HG03108 (cell line): ENCODE measurements around the gene NRG3.

ENCODE experiments used
- ATAC-seq: cut with Tn5 transposase; IDR thresholded peaks from one replicate; pipeline ENCODE4 v1.9.1; 2021; ENCODE audit warnings: moderate library complexity; ENCODE audit not compliant: unreplicated experiment

The NRG3 gene

GRCh38 chr10:82377608-82378007 is 502.6 kb downstream of the NRG3 start:
- no peak for ATAC-seq

- ATAC-seq, result no peak
These were observed 503.2 kb downstream of the NRG3 start for GRCh38 chr10:82378146-82378545.

- no peak for ATAC-seq
These were observed 508.4 kb downstream of the NRG3 start for GRCh38 chr10:82383350-82383749.

DNA sequence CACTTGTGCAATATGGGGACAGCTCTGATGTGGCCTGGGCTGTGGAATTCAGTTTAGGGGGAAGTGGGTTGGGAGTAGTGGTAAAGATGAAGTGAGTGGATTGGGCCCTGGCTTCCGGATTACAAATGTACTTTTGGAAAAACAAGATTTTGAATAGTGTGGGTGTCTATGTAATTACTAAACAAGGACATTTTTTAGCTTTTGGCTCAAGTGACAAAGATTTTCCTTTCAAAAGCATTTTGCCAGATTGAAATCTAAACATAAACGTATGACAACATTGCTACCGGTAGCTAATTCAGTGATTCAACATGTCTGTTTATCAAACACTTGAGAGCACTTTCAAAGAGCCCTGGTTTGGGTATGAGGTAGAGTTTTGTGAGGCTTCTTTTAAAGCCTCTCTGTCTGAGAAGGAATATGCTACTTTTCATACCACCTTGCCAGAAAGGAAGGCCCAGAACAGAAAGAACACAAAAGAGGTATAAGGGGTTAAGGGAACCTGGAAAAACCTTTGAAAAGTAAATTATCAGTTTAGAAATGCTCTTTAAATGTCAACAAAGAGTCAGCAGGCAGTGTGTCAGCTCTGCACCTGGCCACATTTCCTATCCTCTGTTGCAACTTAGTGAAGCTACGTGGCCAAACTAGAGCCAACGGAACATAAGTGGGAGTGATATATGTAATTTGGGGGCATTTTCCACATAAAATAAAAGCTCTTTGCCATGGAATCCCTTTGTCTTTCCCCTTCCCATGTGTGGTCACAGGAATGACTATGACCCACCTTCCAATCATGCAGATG is 516.1 kb downstream of the NRG3 start:
- no peak for ATAC-seq

DNA sequence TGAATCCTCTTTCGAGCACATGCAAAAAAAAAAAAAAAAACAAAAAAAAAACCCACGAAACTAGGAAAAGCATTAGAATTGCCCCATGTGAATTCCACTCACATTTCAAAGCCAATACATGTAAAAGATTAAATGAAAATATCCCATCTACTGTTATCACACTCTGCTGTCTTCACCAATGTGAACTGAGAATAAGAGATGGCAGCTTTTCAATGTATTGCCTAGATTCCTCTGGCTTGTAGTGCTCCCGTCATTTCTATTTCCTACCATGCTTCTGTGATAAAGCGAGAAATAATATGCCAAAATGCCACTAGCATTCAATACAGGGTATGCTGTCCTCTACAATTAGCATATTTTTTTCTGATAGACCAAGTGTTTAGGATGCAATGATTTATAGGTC is 517.0 kb downstream of the NRG3 start:
- no peak for ATAC-seq

GRCh38 chr10:82392533-82392932 is 517.5 kb downstream of the NRG3 start:
- ATAC-seq, result no peak

- ATAC-seq, result no peak
These were observed 519.1 kb downstream of the NRG3 start for GRCh38 chr10:82394122-82394521.

DNA sequence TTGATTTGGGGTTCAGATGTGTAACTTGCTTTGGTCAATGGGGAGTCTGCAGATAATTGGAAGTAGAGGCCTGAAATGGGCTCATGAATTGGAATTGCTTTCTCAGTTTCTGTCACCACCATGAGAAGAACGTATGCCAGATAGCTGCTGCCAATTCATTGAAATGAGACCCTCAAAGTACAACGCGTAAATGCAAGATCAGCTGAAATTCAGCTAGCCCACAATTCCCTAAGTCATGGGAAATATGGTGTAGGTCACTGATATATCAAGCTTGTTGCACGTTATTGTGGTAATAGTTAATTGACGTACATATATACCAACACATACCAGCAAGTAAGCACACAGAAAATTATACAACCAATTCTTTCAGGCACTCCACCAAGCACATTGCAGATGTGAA is 520.0 kb downstream of the NRG3 start:
- no peak for ATAC-seq

- ATAC-seq, result no peak
These were observed 521.9 kb downstream of the NRG3 start for GRCh38 chr10:82396886-82397285.

GRCh38 chr10:82397854-82398253 is 522.9 kb downstream of the NRG3 start:
- no peak for ATAC-seq

DNA sequence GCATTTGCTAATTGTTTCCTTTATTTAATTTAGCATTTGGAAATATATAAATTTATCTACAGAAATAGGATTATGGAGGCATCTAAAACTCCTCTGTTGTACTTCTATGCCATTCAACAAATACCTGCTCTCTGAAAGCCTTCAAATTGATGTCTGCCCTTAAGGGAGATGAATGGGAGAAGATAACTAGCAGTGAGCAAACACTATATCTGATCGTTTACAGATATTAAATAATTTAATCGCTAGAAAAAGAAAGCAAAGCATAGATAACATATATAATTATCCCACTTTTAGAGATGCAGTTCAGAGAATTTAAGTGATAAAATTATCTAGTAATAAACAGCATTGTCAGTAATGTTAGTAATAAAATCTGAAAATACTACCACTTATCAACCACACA is 524.9 kb downstream of the NRG3 start:
- no peak for ATAC-seq

DNA sequence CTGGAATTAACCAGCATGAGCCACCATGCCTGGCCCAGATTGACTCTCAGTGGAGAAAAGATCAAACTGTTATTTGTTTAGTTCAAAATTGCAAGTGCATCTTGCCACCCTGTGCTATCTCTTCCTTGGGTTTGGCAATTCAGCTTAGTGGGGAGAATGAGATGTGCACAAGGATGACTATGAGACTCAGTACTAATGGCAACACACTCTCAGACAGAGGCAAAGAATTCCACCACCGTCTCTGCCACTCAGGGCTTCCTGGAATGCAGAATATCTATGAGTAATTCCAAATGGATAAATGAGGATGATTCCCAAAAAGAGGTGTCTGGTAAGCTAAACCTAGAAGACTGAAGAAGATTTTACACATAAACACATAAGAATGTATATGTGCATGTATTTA is 525.8 kb downstream of the NRG3 start:
- no peak for ATAC-seq

GRCh38 chr10:82402906-82403401 is 528.0 kb downstream of the NRG3 start:
- no peak for ATAC-seq

DNA sequence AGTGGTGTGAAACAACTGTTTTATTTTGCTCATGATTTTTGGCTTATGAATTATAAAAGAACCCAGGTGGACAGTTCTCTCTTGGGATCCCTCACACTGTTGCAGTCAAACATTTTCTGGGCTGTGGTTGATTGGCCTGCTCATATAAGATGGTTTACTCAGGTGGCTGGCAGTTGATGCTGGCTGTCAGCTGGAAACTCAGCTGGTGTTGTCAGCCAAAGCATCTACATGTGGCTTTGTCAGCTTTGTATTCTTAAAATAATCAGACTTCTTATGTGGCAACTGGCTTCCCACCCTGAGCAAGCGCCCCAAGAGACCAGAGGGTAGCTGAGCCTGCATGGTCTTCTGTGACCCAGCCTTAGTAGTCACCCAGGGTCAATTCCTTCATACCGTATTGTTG is 534.7 kb downstream of the NRG3 start:
- ATAC-seq, result no peak

DNA sequence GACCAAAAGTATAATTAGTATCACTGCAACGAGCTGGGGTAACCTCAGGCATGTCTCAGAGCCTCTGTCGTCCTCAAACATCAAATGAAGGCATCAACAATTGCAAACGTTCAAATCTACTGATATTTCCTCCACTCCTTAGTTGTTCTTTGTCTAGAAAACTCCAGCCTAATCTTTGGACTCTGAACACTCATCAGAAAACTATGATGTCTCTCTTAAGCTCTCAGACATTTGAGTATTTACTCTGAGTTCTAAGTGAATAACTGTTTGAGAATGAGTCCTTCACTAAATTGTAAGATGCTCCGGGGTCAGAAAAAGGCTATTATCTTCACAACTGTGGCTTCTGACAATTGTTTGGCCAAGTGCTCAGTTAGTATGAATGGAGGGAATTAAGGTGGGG is 536.4 kb downstream of the NRG3 start:
- no peak for ATAC-seq

DNA sequence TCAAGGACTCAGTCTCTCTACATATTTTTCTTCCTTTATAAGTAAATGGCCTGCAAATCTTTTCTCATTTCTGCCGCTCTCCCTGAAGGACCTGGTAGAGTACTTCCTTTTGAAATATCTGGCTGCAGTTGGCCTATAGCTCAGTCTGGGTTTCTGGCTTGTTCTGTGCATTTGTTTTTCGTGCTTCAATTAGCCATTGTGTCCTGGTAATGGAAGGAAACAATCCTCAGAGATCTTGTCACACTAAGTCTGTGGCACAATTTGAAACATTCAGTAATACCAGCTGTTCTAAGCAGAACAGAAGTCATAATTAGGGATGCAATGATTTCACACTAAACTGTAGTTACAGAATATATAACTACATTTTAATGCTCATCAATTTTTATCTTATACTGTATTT is 545.0 kb downstream of the NRG3 start:
- no peak for ATAC-seq

DNA sequence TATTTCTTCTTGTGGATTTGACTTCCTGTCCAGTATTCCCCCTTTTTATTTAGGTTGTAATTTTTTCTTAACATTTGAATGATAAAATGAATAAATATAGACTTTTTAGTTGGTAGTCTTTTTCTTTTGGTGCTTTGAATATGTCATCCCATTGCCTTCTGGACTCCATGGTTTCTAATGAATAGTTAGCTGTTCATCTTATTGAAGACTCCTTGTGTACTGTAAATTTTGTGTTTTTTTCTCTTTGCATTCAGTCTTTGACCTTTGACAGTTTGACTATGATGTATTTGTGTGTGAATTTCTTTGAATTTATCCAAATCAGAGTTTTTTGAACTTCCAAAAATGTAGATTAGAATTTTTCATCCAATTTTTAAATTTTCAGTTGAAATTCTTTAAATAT is 554.3 kb downstream of the NRG3 start:
- ATAC-seq, result no peak

DNA sequence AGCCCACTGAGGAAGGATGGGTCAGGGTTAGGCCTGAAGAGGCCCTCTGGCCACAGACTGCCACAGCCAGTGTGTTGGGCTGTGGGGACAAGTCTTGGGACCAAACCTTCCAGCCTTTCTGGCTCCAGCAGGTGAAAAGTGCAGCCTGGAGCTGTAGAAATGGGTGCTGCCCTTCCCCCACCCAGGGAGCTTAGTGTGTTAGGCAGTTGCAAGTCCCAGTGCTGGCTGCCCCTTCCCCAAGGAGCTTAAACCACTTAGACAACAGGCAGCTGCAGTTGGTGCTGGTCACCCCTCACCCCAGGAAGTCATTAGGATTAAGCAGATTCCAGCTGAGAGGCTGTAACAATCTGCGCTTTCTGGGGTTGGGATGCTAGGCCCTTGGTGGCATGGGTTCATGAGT is 563.3 kb downstream of the NRG3 start:
- ATAC-seq, result no peak

GRCh38 chr10:82440775-82441174 is 565.8 kb downstream of the NRG3 start:
- no peak for ATAC-seq

DNA sequence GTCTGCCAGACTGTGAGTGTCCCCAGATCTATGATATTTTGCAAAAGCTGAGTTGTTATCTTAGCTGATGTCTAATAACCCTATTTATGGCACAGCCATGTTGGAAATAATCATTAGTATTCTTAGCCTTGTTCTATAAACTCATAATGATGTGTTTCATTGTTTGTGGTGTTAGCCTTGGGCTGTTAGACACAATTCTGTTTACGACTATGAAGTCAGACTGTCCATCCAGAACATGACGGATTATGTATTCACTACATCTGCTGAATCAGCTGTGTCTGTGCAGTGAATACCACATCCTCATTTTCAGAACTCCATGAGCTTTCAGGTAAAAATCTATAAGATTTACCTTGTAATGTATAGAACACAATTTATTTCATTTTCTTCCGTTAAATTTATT is 577.1 kb downstream of the NRG3 start:
- no peak for ATAC-seq

GRCh38 chr10:82452676-82453075 is 577.7 kb downstream of the NRG3 start:
- no peak for ATAC-seq

GRCh38 chr10:82453678-82454293 is 578.8 kb downstream of the NRG3 start:
- ATAC-seq, result no peak
